GM23338 (cell line): ENCODE data around the gene KEL. TPM values are rescaled to one million over a fixed set of nuclear protein-coding genes. Genes with fewer than 3 reads are reported as not detected.

Source experiments
- ATAC-seq: fragments of 200-7000 bp; cut with Tn5 transposase; 3 replicates; pipeline ENCODE4 v1.9.1; 2020
- DNase-seq: peaks from one replicate; pipeline ENCODE4 v3.0.0-alpha.2; 2015; ENCODE audit warnings: low spot score
- H2AFZ ChIP-seq: fragments of 200-600 bp; sonication (generic); 2 replicates; pipeline ENCODE4 v1.8.0; 2016; ENCODE audit warnings: antibody characterized with exemption, mild to moderate bottlenecking, moderate library complexity
- H3F3A ChIP-seq: fragments of 200-600 bp; sonication (generic); replicated peaks from 2 replicates; pipeline ENCODE4 v1.8.0; 2017; ENCODE audit warnings: antibody characterized with exemption, mixed run types, low read depth
- H3K27ac ChIP-seq: fragments of 200-600 bp; sonication (generic); 2 replicates; pipeline ENCODE4 v1.6.1; 2016; ENCODE audit warnings: low read depth
- H3K27me3 ChIP-seq: fragments of 200-600 bp; sonication (generic); 2 replicates; pipeline ENCODE4 v1.8.0; 2016; ENCODE audit warnings: mild to moderate bottlenecking, mixed run types, moderate library complexity; ENCODE audit not compliant: insufficient read depth
- H3K36me3 ChIP-seq: fragments of 200-600 bp; sonication (generic); 2 replicates; pipeline ENCODE4 v1.8.0; 2016; ENCODE audit warnings: mild to moderate bottlenecking; ENCODE audit not compliant: insufficient read depth
- H3K4me1 ChIP-seq: fragments of 200-600 bp; sonication (generic); 2 replicates; pipeline ENCODE4 v1.8.0; 2016; ENCODE audit warnings: mild to moderate bottlenecking, moderate library complexity; ENCODE audit not compliant: insufficient read depth
- H3K4me2 ChIP-seq: fragments of 200-600 bp; sonication (generic); 2 replicates; pipeline ENCODE4 v1.7.1; 2017; ENCODE audit warnings: mixed run types
- H3K4me3 ChIP-seq: fragments of 200-600 bp; sonication (generic); 2 replicates; pipeline ENCODE4 v1.6.1; 2016; ENCODE audit warnings: mixed run types
- H3K79me2 ChIP-seq: fragments of 200-600 bp; sonication (generic); replicated peaks from 2 replicates; pipeline ENCODE4 v1.8.0; 2017; ENCODE audit warnings: mild to moderate bottlenecking; ENCODE audit not compliant: insufficient read depth
- H3K9me2 ChIP-seq: fragments of 200-600 bp; sonication (generic); 2 replicates; pipeline ENCODE4 v1.8.0; 2017; ENCODE audit not compliant: insufficient read depth
- H4K20me1 ChIP-seq: fragments of 200-600 bp; sonication (generic); replicated peaks from 2 replicates; pipeline ENCODE4 v1.8.0; 2017; ENCODE audit warnings: mild to moderate bottlenecking; ENCODE audit not compliant: insufficient read depth
- H3K27ac Mint-ChIP-seq: 2 replicates; pipeline ENCODE4 v1.8.0; 2020; ENCODE audit warnings: inconsistent platforms, mild to moderate bottlenecking, moderate library complexity, mixed read lengths
- H3K27me3 Mint-ChIP-seq: 3 replicates; pipeline ENCODE4 v1.8.0; 2022; ENCODE audit warnings: low read depth, mild to moderate bottlenecking, moderate library complexity, mixed read lengths, inconsistent platforms; ENCODE audit not compliant: insufficient read depth, poor library complexity
- H3K36me3 Mint-ChIP-seq: 3 replicates; pipeline ENCODE4 v1.8.0; 2021; ENCODE audit warnings: low read depth, mild to moderate bottlenecking, inconsistent platforms, moderate library complexity, mixed read lengths
- H3K4me1 Mint-ChIP-seq: 3 replicates; pipeline ENCODE4 v1.8.0; 2020; ENCODE audit warnings: mild to moderate bottlenecking, inconsistent platforms, mixed read lengths
- H3K4me3 Mint-ChIP-seq: 3 replicates; pipeline ENCODE4 v1.8.0; 2021; ENCODE audit warnings: moderate library complexity, mild to moderate bottlenecking, inconsistent platforms, mixed read lengths
- H3K9me3 Mint-ChIP-seq: 3 replicates; pipeline ENCODE4 v1.8.0; 2020; ENCODE audit warnings: moderate library complexity, mild to moderate bottlenecking, inconsistent platforms, mixed read lengths
- CREB1 ChIP-seq: fragments of 250-450 bp; sonication (Bioruptor Pico); IDR thresholded peaks from 2 replicates; pipeline ENCODE4 v1.5.0; 2020; ENCODE audit warnings: low read depth, mild to moderate bottlenecking, moderate library complexity
- CTCF ChIP-seq, 2 experiments: fragments of 200-600 bp in 1 of 2; sonication (generic) in 1 of 2; conservative IDR thresholded peaks; 2 replicates each; pipeline versions ENCODE4 v1.5.1 to v1.6.1; 2016 to 2017; ENCODE audit warnings: antibody characterized with exemption in 2 of 2, low read depth in 2 of 2, mild to moderate bottlenecking in 2 of 2, moderate library complexity in 1 of 2
- EZH2 ChIP-seq: fragments of 200-600 bp; sonication (generic); IDR thresholded peaks from one replicate; pipeline ENCODE4 v1.8.0; 2017; ENCODE audit warnings: antibody characterized with exemption, mild to moderate bottlenecking, low read depth; ENCODE audit not compliant: unreplicated experiment
- EZH2phosphoT487 ChIP-seq: fragments of 200-600 bp; sonication (generic); IDR thresholded peaks from one replicate; pipeline ENCODE4 v1.8.1; 2018; ENCODE audit warnings: antibody characterized with exemption; ENCODE audit not compliant: unreplicated experiment
- JUNB ChIP-seq: IDR thresholded peaks from one replicate; pipeline ENCODE4 v1.6.1; 2016; ENCODE audit warnings: antibody characterized with exemption; ENCODE audit not compliant: unreplicated experiment
- NANOG ChIP-seq: IDR thresholded peaks from 2 replicates; pipeline ENCODE4 v1.6.1; 2016; ENCODE audit warnings: antibody characterized with exemption, borderline replicate concordance
- POLR2AphosphoS5 ChIP-seq: IDR thresholded peaks from 2 replicates; pipeline ENCODE4 v1.6.1; 2016; ENCODE audit warnings: antibody characterized with exemption, low read depth
- STAT1 ChIP-seq: IDR thresholded peaks from one replicate; pipeline ENCODE4 v1.6.1; 2016; ENCODE audit warnings: antibody characterized with exemption; ENCODE audit not compliant: unreplicated experiment
- ZNF114 ChIP-seq: fragments of 250-450 bp; sonication (Bioruptor Pico); IDR thresholded peaks from 2 replicates; pipeline ENCODE4 v1.5.0; 2020; ENCODE audit warnings: mild to moderate bottlenecking, moderate library complexity
- ZNF331 ChIP-seq: fragments of 250-450 bp; sonication (Bioruptor Pico); IDR thresholded peaks from 2 replicates; pipeline ENCODE4 v1.5.0; 2020; ENCODE audit warnings: low read depth, mild to moderate bottlenecking, moderate library complexity
- ZNF462 ChIP-seq: fragments of 250-450 bp; sonication (Bioruptor Pico); IDR thresholded peaks from 2 replicates; pipeline ENCODE4 v1.5.0; 2020; ENCODE audit warnings: mild to moderate bottlenecking, moderate library complexity
- polyA plus RNA-seq: library from polyadenylated mRNA; unstranded; fragments of >200 nt; fragmentation: Nextera tagmentation; extraction: Ambion mirVana; gene quantifications from 2 replicates; pipeline ENCODE4 v1.2.1, GENCODE V29; 2016
- total RNA-seq: library from RNA; depleted of rRNA; stranded (reverse); fragments of >200 nt; shearing (Covaris generic); gene quantifications from 2 replicates; pipeline ENCODE4 v1.2.3, GENCODE V29; 2014
- TF ChIP-seq, protein P1 (sequence below): IDR thresholded peaks from one replicate; pipeline ENCODE4 v1.6.1; 2018; ENCODE audit warnings: antibody characterized with exemption; ENCODE audit not compliant: unreplicated experiment
- TF ChIP-seq, protein P2 (sequence below): IDR thresholded peaks from 2 replicates; pipeline ENCODE4 v1.6.1; 2016; ENCODE audit warnings: antibody characterized with exemption

KEL gene
- total and polyA plus RNA-seq, 2 experiments from 2014 or later = 1.2 to 3.6 TPM

DNA sequence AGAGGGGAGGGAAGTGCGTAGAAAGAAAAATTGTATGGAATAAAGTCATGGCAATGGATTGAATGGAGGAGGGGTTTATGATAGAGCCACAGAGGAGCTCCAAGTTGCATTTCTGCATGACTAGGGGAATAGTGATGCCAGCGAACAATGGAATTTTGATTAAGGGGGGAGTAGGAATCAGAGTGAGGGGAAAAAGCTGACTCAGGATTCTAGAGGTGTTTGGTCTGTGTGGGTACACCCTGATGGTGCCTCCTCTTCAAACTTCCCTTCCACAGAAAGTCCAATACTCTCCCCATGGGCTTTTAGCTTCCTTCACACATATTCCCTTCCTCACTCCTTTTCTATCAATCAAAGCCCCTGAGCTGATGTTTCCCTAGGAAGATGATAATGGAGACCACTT is 1.8 kb upstream of the KEL start:
- H3K27me3 ChIP-seq = no peaks in the 10 kb centered on the region
- no peaks in the 10 kb centered on the region for H3K36me3 ChIP-seq
- Mint-ChIP-seq H3K27me3 (peaks cover 6% of the 10 kb centered on the region), H3K4me1 (peaks cover 20% of the 10 kb centered on the region), H3K9me3 (no peaks in the 10 kb centered on the region; the same call in 2 of the 3 replicates), H3K36me3 (peaks cover 4% of the 10 kb centered on the region; the same call in 1 of the 3 replicates), H3K4me3 (no peak overlapping the region), H3K27ac (no peak overlapping the region; the same call in 1 of the 2 replicates)
- H3K27ac ChIP-seq = no peak overlapping the region
- TF ChIP-seq JUNB (no peak), ZNF462 (CRISPR knock-in tag) (no peak), EZH2phosphoT487 (no peak), STAT1 (no peak), CTCF (conservative IDR thresholded peaks at IDR 0.05; ENCODE audit: low read depth in 2 of 2) (no peak), NANOG (no peak), ZNF331 (CRISPR knock-in tag) (no peak), CREB1 (no peak), POLR2AphosphoS5 (no peak), ZNF114 (CRISPR knock-in tag) (no peak), EZH2 (no peak)
- TF ChIP-seq, protein P1, sequence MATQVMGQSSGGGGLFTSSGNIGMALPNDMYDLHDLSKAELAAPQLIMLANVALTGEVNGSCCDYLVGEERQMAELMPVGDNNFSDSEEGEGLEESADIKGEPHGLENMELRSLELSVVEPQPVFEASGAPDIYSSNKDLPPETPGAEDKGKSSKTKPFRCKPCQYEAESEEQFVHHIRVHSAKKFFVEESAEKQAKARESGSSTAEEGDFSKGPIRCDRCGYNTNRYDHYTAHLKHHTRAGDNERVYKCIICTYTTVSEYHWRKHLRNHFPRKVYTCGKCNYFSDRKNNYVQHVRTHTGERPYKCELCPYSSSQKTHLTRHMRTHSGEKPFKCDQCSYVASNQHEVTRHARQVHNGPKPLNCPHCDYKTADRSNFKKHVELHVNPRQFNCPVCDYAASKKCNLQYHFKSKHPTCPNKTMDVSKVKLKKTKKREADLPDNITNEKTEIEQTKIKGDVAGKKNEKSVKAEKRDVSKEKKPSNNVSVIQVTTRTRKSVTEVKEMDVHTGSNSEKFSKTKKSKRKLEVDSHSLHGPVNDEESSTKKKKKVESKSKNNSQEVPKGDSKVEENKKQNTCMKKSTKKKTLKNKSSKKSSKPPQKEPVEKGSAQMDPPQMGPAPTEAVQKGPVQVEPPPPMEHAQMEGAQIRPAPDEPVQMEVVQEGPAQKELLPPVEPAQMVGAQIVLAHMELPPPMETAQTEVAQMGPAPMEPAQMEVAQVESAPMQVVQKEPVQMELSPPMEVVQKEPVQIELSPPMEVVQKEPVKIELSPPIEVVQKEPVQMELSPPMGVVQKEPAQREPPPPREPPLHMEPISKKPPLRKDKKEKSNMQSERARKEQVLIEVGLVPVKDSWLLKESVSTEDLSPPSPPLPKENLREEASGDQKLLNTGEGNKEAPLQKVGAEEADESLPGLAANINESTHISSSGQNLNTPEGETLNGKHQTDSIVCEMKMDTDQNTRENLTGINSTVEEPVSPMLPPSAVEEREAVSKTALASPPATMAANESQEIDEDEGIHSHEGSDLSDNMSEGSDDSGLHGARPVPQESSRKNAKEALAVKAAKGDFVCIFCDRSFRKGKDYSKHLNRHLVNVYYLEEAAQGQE = no peak
- TF ChIP-seq, protein P2, sequence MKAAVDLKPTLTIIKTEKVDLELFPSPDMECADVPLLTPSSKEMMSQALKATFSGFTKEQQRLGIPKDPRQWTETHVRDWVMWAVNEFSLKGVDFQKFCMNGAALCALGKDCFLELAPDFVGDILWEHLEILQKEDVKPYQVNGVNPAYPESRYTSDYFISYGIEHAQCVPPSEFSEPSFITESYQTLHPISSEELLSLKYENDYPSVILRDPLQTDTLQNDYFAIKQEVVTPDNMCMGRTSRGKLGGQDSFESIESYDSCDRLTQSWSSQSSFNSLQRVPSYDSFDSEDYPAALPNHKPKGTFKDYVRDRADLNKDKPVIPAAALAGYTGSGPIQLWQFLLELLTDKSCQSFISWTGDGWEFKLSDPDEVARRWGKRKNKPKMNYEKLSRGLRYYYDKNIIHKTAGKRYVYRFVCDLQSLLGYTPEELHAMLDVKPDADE = no peak
- DNase-seq = no peak
- H4K20me1 ChIP-seq = no peaks in the 10 kb centered on the region
- H3K4me3 ChIP-seq = no peak overlapping the region
- H3K4me1 ChIP-seq = peaks cover 10% of the 10 kb centered on the region
- no peak overlapping the region for H3K4me2 ChIP-seq
- no peaks in the 10 kb centered on the region for H3F3A ChIP-seq
- no peaks in the 10 kb centered on the region for H3K79me2 ChIP-seq
- H2AFZ ChIP-seq = no peak overlapping the region
- no peak for ATAC-seq
- H3K9me2 ChIP-seq = peaks cover 16% of the 10 kb centered on the region
